GM21360 (cell line): Measurements from ENCODE around the gene TTC36.

Experiments used
- ATAC-seq: cut with Tn5 transposase; IDR thresholded peaks from one replicate; pipeline ENCODE4 v1.9.1; 2021; ENCODE audit warnings: mild to moderate bottlenecking, moderate library complexity; ENCODE audit not compliant: unreplicated experiment

TTC36 gene

GRCh38 chr11:118531597-118532084 is 4.4 kb downstream of the TTC36 start:
- no peak for ATAC-seq

GRCh38 chr11:118532091-118532490 is 4.8 kb downstream of the TTC36 start:
- ATAC-seq, result no peak

- ATAC-seq, result no peak
Observed at GRCh38 chr11:118532852-118533768, 5.8 kb downstream of the TTC36 start.

- ATAC-seq, result no peak
Observed at GRCh38 chr11:118533769-118534729, 6.8 kb downstream of the TTC36 start.

- no peak for ATAC-seq
Observed at GRCh38 chr11:118535261-118535660, 8.0 kb downstream of the TTC36 start.

- ATAC-seq, result no peak
Observed at GRCh38 chr11:118536726-118537125, 9.5 kb downstream of the TTC36 start.

- no peak for ATAC-seq
Observed at GRCh38 chr11:118537409-118537980, 10.2 kb downstream of the TTC36 start.

- no peak for ATAC-seq
Observed at GRCh38 chr11:118544010-118544646, 16.9 kb downstream of the TTC36 start.

GRCh38 chr11:118544647-118545010 is 17.4 kb downstream of the TTC36 start:
- ATAC-seq, result no peak

- no peak for ATAC-seq
Observed at GRCh38 chr11:118545533-118545932, 18.3 kb downstream of the TTC36 start.

- ATAC-seq, result no peak
Observed at GRCh38 chr11:118547132-118547531, 19.9 kb downstream of the TTC36 start.

- ATAC-seq, result no peak
Observed at GRCh38 chr11:118552341-118552740, 25.1 kb downstream of the TTC36 start.

GRCh38 chr11:118560806-118561205 is 33.5 kb downstream of the TTC36 start:
- no peak for ATAC-seq

- ATAC-seq, result no peak
Observed at GRCh38 chr11:118565051-118565450, 37.8 kb downstream of the TTC36 start.

GRCh38 chr11:118569670-118570069 is 42.4 kb downstream of the TTC36 start:
- no peak for ATAC-seq

GRCh38 chr11:118570787-118571186 is 43.5 kb downstream of the TTC36 start:
- no peak for ATAC-seq

GRCh38 chr11:118571701-118572060 is 44.4 kb downstream of the TTC36 start:
- peak; percentile 21 for ATAC-seq

GRCh38 chr11:118572061-118572980 is 45.0 kb downstream of the TTC36 start, which contains the start of gene ARCN1:
ARCN1 (plus strand) TSS chr11:118572409; CDS start chr11:118572548, 139 bp downstream.
- ATAC-seq, result peak; percentile 58

GRCh38 chr11:118572981-118573550 is 45.8 kb downstream of the TTC36 start:
- peak; percentile 16 for ATAC-seq
